ENCODE data around the gene ORMDL3. TPM values are rescaled to one million over a fixed set of nuclear protein-coding genes. Genes with fewer than 3 reads are reported as not detected.
A peak's percentile ranks its signal among the peaks of the same experiment; 100 is the strongest.
"Not testable (repeated sequence)": the region's sequence is repeated elsewhere in the genome, so short reads cannot be mapped to it uniquely, and the experiment has no call there.

The ORMDL3 gene
- total RNA-seq, 1 experiment from 2014 or later, result 1,738 TPM

- no peaks in the 10 kb centered on the region for H3K27me3 Mint-ChIP-seq (ENCODE audit: unreplicated experiment)
- H3K27ac Mint-ChIP-seq (ENCODE audit: unreplicated experiment), result no peak overlapping the region
- H3K4me1 Mint-ChIP-seq (ENCODE audit: low read depth, unreplicated experiment), result peaks cover 24% of the 10 kb centered on the region
- no peaks in the 10 kb centered on the region for H3K9me3 Mint-ChIP-seq (ENCODE audit: low read depth, unreplicated experiment)
- CTCF ChIA-PET, result interaction anchor here (0.6 to 109.6 kb wide), 19 partner anchors 2 to 714 kb away, joined by 3 to 8195 read pairs (median 110); partner anchors contain the start of genes CSF3, ERBB2, GRB7 and GSDMA
- TF ChIP-seq CTCF (IDR thresholded peaks at IDR 0.05; ENCODE audit: unreplicated experiment), result no peak
- DNase-seq, result no peak
- H3K4me3 Mint-ChIP-seq (ENCODE audit: low read depth, unreplicated experiment), result no peak overlapping the region
- BruUV-seq (replicated peaks), result no TSS peak
- intact Hi-C loops (cut with micrococcal nuclease; ENCODE audit: unreplicated experiment), result no loop called here
- peaks cover 16% of the 10 kb centered on the region for H3K36me3 Mint-ChIP-seq (ENCODE audit: insufficient read depth, unreplicated experiment)
These were observed 13.4 kb downstream of the ORMDL3 start for GRCh38 chr17:39913989-39914388.

GRCh38 chr17:39908789-39909352 lies 18.5 kb downstream of the ORMDL3 start:
- TF ChIP-seq CTCF (IDR thresholded peaks at IDR 0.05; ENCODE audit: unreplicated experiment), result no peak
- intact Hi-C loops (cut with micrococcal nuclease; ENCODE audit: unreplicated experiment), result loop anchor here (10.0 kb wide), 1 partner anchor 766 kb away; no protein-coding TSS in a partner anchor
- BruUV-seq (replicated peaks), result no TSS peak
- DNase-seq, result peak; percentile 67
- H3K4me3 Mint-ChIP-seq (ENCODE audit: low read depth, unreplicated experiment), result no peak overlapping the region
- H3K36me3 Mint-ChIP-seq (ENCODE audit: insufficient read depth, unreplicated experiment), result peaks cover 4% of the 10 kb centered on the region
- H3K27me3 Mint-ChIP-seq (ENCODE audit: unreplicated experiment), result no peaks in the 10 kb centered on the region
- H3K27ac Mint-ChIP-seq (ENCODE audit: unreplicated experiment), result no peak overlapping the region
- no peaks in the 10 kb centered on the region for H3K4me1 Mint-ChIP-seq (ENCODE audit: low read depth, unreplicated experiment)
- H3K9me3 Mint-ChIP-seq (ENCODE audit: low read depth, unreplicated experiment), result no peaks in the 10 kb centered on the region
- CTCF ChIA-PET, result interaction anchor here (0.6 to 109.6 kb wide), 40 partner anchors 7 to 766 kb away, joined by 3 to 8195 read pairs (median 8); partner anchors contain the start of genes CSF3, ERBB2, GSDMA and GSDMB

DNA sequence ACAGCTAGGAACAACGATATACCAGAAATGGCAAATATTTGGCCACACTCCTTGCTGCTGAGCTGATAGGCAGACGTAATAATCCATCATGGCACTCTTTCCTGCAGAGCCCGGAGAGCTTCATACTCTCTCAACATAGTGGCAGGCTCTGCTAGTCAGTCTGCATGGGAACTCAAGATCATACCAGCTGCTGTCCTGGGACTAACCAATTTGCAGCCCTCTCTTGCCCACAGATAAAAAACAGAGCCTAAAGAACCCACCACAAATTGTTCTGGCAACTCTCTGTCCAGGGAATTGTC lies 22.5 kb downstream of the ORMDL3 start:
- Mint-ChIP-seq H3K27me3 (ENCODE audit: unreplicated experiment) (no peaks in the 10 kb centered on the region), H3K4me3 (ENCODE audit: low read depth, unreplicated experiment) (no peak overlapping the region), H3K9me3 (ENCODE audit: low read depth, unreplicated experiment) (no peaks in the 10 kb centered on the region), H3K36me3 (ENCODE audit: insufficient read depth, unreplicated experiment) (peaks cover 4% of the 10 kb centered on the region), H3K4me1 (ENCODE audit: low read depth, unreplicated experiment) (no peaks in the 10 kb centered on the region), H3K27ac (ENCODE audit: unreplicated experiment) (no peak overlapping the region)
- TF ChIP-seq CTCF (IDR thresholded peaks at IDR 0.05; ENCODE audit: unreplicated experiment), result no peak
- CTCF ChIA-PET, result interaction anchor here (0.5 to 109.6 kb wide), 29 partner anchors 5 to 628 kb away, joined by 3 to 8195 read pairs (median 15); partner anchors contain the start of genes CSF3, ERBB2, GRB7 and GSDMA
- no peak for DNase-seq
- intact Hi-C loops (cut with micrococcal nuclease; ENCODE audit: unreplicated experiment), result loop anchor here (10.0 kb wide), 1 partner anchor 770 kb away; no protein-coding TSS in a partner anchor
- BruUV-seq (replicated peaks), result no TSS peak

DNA sequence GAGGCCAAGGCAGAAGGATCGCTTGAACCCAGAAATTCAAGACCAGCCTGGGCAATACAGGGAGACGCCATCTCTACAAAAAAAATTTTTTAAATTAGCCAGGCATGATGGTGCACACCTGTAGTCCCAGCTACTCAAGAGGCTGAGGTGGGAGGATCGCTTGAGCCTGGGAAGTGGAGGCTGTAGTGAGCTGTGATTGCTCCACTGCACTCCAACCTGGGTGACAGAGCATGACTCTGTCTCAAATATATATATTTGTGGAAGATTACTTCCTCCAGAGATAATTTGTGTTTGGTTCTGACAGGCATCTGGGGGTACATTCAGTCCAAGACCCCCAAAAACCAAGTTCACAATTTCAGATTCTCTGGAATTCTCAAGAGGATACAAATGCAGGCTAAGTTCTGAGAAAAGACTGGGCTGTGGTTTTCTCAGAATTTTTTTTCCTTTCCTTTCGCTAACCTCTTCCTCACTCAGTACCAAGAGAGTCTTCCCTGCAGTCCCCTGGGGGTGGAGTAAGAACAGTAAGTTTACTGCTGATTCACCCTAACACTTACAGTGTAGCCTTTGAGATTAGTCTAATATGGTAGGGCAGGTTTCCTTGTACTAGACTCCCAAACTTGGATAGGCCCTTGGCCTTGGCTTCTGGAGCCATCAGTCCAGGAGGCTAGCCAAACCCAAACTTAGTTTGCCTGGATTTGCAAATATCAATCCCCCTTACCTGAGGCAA lies 24.1 kb downstream of the ORMDL3 start:
- Mint-ChIP-seq H3K9me3 (ENCODE audit: low read depth, unreplicated experiment) (no peaks in the 10 kb centered on the region), H3K4me3 (ENCODE audit: low read depth, unreplicated experiment) (no peak overlapping the region), H3K27ac (ENCODE audit: unreplicated experiment) (no peak overlapping the region), H3K4me1 (ENCODE audit: low read depth, unreplicated experiment) (peaks cover 12% of the 10 kb centered on the region), H3K27me3 (ENCODE audit: unreplicated experiment) (no peaks in the 10 kb centered on the region), H3K36me3 (ENCODE audit: insufficient read depth, unreplicated experiment) (peaks cover 8% of the 10 kb centered on the region)
- no peak for TF ChIP-seq CTCF (IDR thresholded peaks at IDR 0.05; ENCODE audit: unreplicated experiment)
- no TSS peak for BruUV-seq (replicated peaks)
- CTCF ChIA-PET, result interaction anchor here (0.7 to 109.6 kb wide), 27 partner anchors 4 to 712 kb away, joined by 3 to 8195 read pairs (median 40); partner anchors contain the start of genes CSF3, ERBB2, GRB7 and GSDMA
- peak; percentile 66 for DNase-seq
- intact Hi-C loops (cut with micrococcal nuclease; ENCODE audit: unreplicated experiment), result loop anchor here (10.0 kb wide), 1 partner anchor 771 kb away; no protein-coding TSS in a partner anchor

DNA sequence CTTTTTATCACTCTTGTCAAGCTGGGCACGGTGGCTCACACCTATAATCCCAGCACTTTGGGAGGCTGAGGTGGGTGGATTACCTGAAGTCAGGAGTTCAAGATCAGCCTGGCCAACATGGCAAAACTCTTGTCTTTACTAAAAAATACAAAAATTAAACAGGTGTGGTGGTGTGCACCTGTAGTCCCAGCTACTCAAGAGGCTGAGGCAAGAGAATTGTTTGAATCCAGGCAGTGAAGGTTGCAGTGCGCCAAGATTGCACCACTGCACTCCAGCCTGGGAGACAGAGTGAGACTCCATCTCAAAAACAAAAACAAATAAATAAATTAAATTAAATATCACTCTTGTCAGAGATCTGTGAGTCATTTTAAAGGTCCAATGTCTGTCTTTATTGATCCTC lies 25.4 kb downstream of the ORMDL3 start:
- peaks cover 12% of the 10 kb centered on the region for H3K4me1 Mint-ChIP-seq (ENCODE audit: low read depth, unreplicated experiment)
- CTCF ChIA-PET, result interaction anchor here (0.6 to 109.6 kb wide), 29 partner anchors 2 to 1491 kb away, joined by 3 to 8195 read pairs (median 20); partner anchors contain the start of genes CSF3, ERBB2, GRB7 and GSDMA
- not testable (repeated sequence) for H3K27me3 Mint-ChIP-seq (ENCODE audit: unreplicated experiment); H3K4me3 Mint-ChIP-seq (ENCODE audit: low read depth, unreplicated experiment); BruUV-seq (replicated peaks); H3K36me3 Mint-ChIP-seq (ENCODE audit: insufficient read depth, unreplicated experiment); H3K9me3 Mint-ChIP-seq (ENCODE audit: low read depth, unreplicated experiment); H3K27ac Mint-ChIP-seq (ENCODE audit: unreplicated experiment)
- intact Hi-C loops (cut with micrococcal nuclease; ENCODE audit: unreplicated experiment), result loop anchor here (10.0 kb wide), 1 partner anchor 773 kb away; no protein-coding TSS in a partner anchor
- peak; percentile 60 for DNase-seq

All from Calu3 (cell line).